Measurements from ENCODE around the gene CFH. TPM values are rescaled to one million over a fixed set of nuclear protein-coding genes. Genes with fewer than 3 reads are reported as not detected.

Gene CFH
- 1 to 10 TPM; 3.6 to 4.6 TPM for total RNA-seq
- 16.3 TPM for polyA plus RNA-seq (2013, experiment 1 of 2)
- 12.2 TPM for polyA plus RNA-seq (2013, experiment 2 of 2)
- total RNA-seq: 0 to 6.2 (median 0.69) reads per million in 172 experiments

- intact Hi-C loops (cut with DNase I, micrococcal nuclease): no loop called here
- no peak for TF ChIP-seq CTCF (IDR thresholded peaks at IDR 0.05)
- no peaks in the 10 kb centered on the region for H3K36me3 ChIP-seq (ENCODE audit: insufficient read depth, low read length)
- POLR2A ChIA-PET: no interaction called here
- H3K27me3 ChIP-seq (ENCODE audit: control insufficient read depth in 1 of 2, insufficient read depth in 2 of 2, low read length in 2 of 2): no peaks in the 10 kb centered on the region
- CTCF ChIA-PET: no interaction called here
- H3K9me3 ChIP-seq (ENCODE audit: control insufficient read depth in 1 of 2, insufficient read depth in 1 of 2, low read length in 2 of 2): no peaks in the 10 kb centered on the region
- no peak for ATAC-seq (ENCODE audit: poor library complexity)
- H3K27ac ChIP-seq (ENCODE audit: low read depth in 1 of 2, low read length in 2 of 2): peak within 1 kb of the TSS in 1 of 2 donors; percentile 12
- no peaks in the 10 kb centered on the region for H3K4me1 ChIP-seq (ENCODE audit: insufficient read depth, low read length)
- H3K27ac Mint-ChIP-seq: no peak within 1 kb of the TSS
- no peaks in the 10 kb centered on the region for H3K36me3 Mint-ChIP-seq (ENCODE audit: low read depth)
- peak in 3 of 14 experiments; percentile 5 to 53 (median 11) for DNase-seq
- peak within 1 kb of the TSS; percentile 48 for H3K4me3 ChIP-seq (ENCODE audit: low read length)
- no peaks in the 10 kb centered on the region for H3K9me3 Mint-ChIP-seq
- H3K4me1 Mint-ChIP-seq (ENCODE audit: low read depth): peaks cover 16% of the 10 kb centered on the region
- H3K27me3 Mint-ChIP-seq: no peaks in the 10 kb centered on the region
- peak within 1 kb of the TSS; percentile 72 for H3K4me3 Mint-ChIP-seq
Measured at GRCh38 chr1:196651637-196652215, at the start of gene CFH. TSS of gene CFH (plus strand) at chr1:196652043. CDS start at chr1:196652118, 75 bp downstream.

- H3K4me1 Mint-ChIP-seq (ENCODE audit: low read depth): peaks cover 7% of the 10 kb centered on the region
- Histone ChIP-seq H3K4me1 (ENCODE audit: insufficient read depth, low read length) (peaks cover 8% of the 10 kb centered on the region), H3K27ac (ENCODE audit: low read depth in 1 of 2, low read length in 2 of 2) (no peak overlapping the region), H3K9me3 (ENCODE audit: control insufficient read depth in 1 of 2, insufficient read depth in 1 of 2, low read length in 2 of 2) (peaks cover 0 to 7% of the 10 kb centered on the region in 2 experiments), H3K36me3 (ENCODE audit: insufficient read depth, low read length) (no peaks in the 10 kb centered on the region), H3K27me3 (ENCODE audit: control insufficient read depth in 1 of 2, insufficient read depth in 2 of 2, low read length in 2 of 2) (peaks cover 8 to 10% of the 10 kb centered on the region in 2 experiments), H3K4me3 (ENCODE audit: low read length) (no peak overlapping the region)
- H3K4me3 Mint-ChIP-seq: no peak overlapping the region
- POLR2A ChIA-PET: no interaction called here
- no peaks in the 10 kb centered on the region for H3K9me3 Mint-ChIP-seq
- H3K27ac Mint-ChIP-seq: no peak overlapping the region
- peaks cover 33% of the 10 kb centered on the region for H3K27me3 Mint-ChIP-seq
- DNase-seq (no peak), ATAC-seq (ENCODE audit: poor library complexity) (no peak)
- TF ChIP-seq CTCF (IDR thresholded peaks at IDR 0.05): no peak
- H3K36me3 Mint-ChIP-seq (ENCODE audit: low read depth): no peaks in the 10 kb centered on the region
- intact Hi-C loops (cut with DNase I, micrococcal nuclease): no loop called here
- CTCF ChIA-PET: no interaction called here
Measured at GRCh38 chr1:196603651-196604050, 48.2 kb upstream of the CFH start.

- DNase-seq (no peak), ATAC-seq (ENCODE audit: poor library complexity) (no peak)
- TF ChIP-seq CTCF (IDR thresholded peaks at IDR 0.05): no peak
- Mint-ChIP-seq H3K27ac (no peak overlapping the region), H3K36me3 (ENCODE audit: low read depth) (no peaks in the 10 kb centered on the region), H3K27me3 (peaks cover 53% of the 10 kb centered on the region), H3K4me1 (ENCODE audit: low read depth) (peaks cover 7% of the 10 kb centered on the region), H3K4me3 (peak overlapping the region; percentile 80), H3K9me3 (no peaks in the 10 kb centered on the region)
- ChIA-PET CTCF (no interaction called here), POLR2A (no interaction called here)
- Histone ChIP-seq H3K27me3 (ENCODE audit: control insufficient read depth in 1 of 2, insufficient read depth in 2 of 2, low read length in 2 of 2) (peaks cover 8 to 18% of the 10 kb centered on the region in 2 experiments), H3K4me3 (ENCODE audit: low read length) (peak overlapping the region; percentile 48), H3K9me3 (ENCODE audit: control insufficient read depth in 1 of 2, insufficient read depth in 1 of 2, low read length in 2 of 2) (peaks cover 0 to 9% of the 10 kb centered on the region in 2 experiments), H3K36me3 (ENCODE audit: insufficient read depth, low read length) (no peaks in the 10 kb centered on the region), H3K27ac (ENCODE audit: low read depth in 1 of 2, low read length in 2 of 2) (no peak overlapping the region), H3K4me1 (ENCODE audit: insufficient read depth, low read length) (peaks cover 11% of the 10 kb centered on the region)
- intact Hi-C loops (cut with DNase I, micrococcal nuclease): no loop called here
Measured at GRCh38 chr1:196607981-196608380, 43.9 kb upstream of the CFH start.
